Common myeloid progenitor, CD34-positive (primary cell): ENCODE data around the gene TNRC6A.

Experiments used
- CTCF ChIA-PET: fragments of 350-600 bp; sonication (Branson Sonifier 250); formaldehyde crosslinking; loops from one replicate; lab custom pipeline; 2021; ENCODE audit warnings: antibody characterized with exemption; lab: Charles Lee
- POLR2A ChIA-PET: fragments of 350-600 bp; sonication (Branson Sonifier 250); formaldehyde crosslinking; loops from one replicate; lab custom pipeline; 2021; ENCODE audit warnings: antibody characterized with exemption; lab: Charles Lee
- DNase-seq, 3 donors: peaks; one replicate each; pipeline versions ENCODE4 v3.0.0 to v3.0.0-alpha.2; 2013
- H3K27ac ChIP-seq, 2 experiments: 1 replicate in 1 of 2; 2 replicates in 1 of 2; pipeline ENCODE4 v1.7.0; 2013; ENCODE audit warnings: inconsistent platforms in 2 of 2, low read length in 2 of 2, mild to moderate bottlenecking in 2 of 2, low read depth in 1 of 2, moderate library complexity in 1 of 2; ENCODE audit not compliant: severe bottlenecking in 2 of 2, insufficient read depth in 1 of 2, poor library complexity in 1 of 2
- H3K27me3 ChIP-seq, 5 experiments: replicated peaks in 2 of 5; 1 replicate in 3 of 5; 2 replicates in 2 of 5; pipeline versions ENCODE4 v1.6.1 to v1.7.0; 2013; ENCODE audit warnings: low read length in 4 of 5, mild to moderate bottlenecking in 2 of 5, moderate library complexity in 2 of 5, inconsistent platforms in 1 of 5; ENCODE audit not compliant: insufficient read depth in 5 of 5, control insufficient read depth in 4 of 5
- H3K36me3 ChIP-seq, 4 experiments: 1 replicate in 2 of 4; 2 replicates in 2 of 4; pipeline versions ENCODE4 v1.6.1 to v1.7.0; 2013; ENCODE audit warnings: low read length in 3 of 4, control low read depth in 1 of 4, mild to moderate bottlenecking in 1 of 4; ENCODE audit not compliant: control insufficient read depth in 4 of 4, insufficient read depth in 4 of 4
- H3K4me1 ChIP-seq, 4 experiments: 1 replicate in 3 of 4; 2 replicates in 1 of 4; pipeline versions ENCODE4 v1.6.1 to v1.7.1; 2013; ENCODE audit warnings: low read length in 3 of 4, mild to moderate bottlenecking in 3 of 4, control low read depth in 1 of 4, inconsistent platforms in 1 of 4, moderate library complexity in 1 of 4; ENCODE audit not compliant: control insufficient read depth in 4 of 4, insufficient read depth in 4 of 4; ENCODE audit errors: control extremely low read depth in 1 of 4
- H3K4me3 ChIP-seq, 7 experiments: 1 replicate in 4 of 7; 2 replicates in 3 of 7; pipeline versions ENCODE4 v1.5.1 to v1.7.0; 2013; ENCODE audit warnings: mild to moderate bottlenecking in 7 of 7, low read length in 6 of 7, moderate library complexity in 6 of 7, inconsistent platforms in 2 of 7, low read depth in 2 of 7, control low read depth in 1 of 7; ENCODE audit not compliant: insufficient read depth in 4 of 7, control insufficient read depth in 1 of 7; ENCODE audit errors: extremely low read depth in 1 of 7
- H3K9me3 ChIP-seq, 5 experiments: 1 replicate in 4 of 5; 2 replicates in 1 of 5; pipeline versions ENCODE4 v1.6.1 to v1.7.1; 2013; ENCODE audit warnings: low read length in 4 of 5, mild to moderate bottlenecking in 2 of 5, inconsistent platforms in 1 of 5, low read depth in 1 of 5, moderate library complexity in 1 of 5; ENCODE audit not compliant: control insufficient read depth in 4 of 5, insufficient read depth in 2 of 5; ENCODE audit errors: control extremely low read depth in 1 of 5
- WGBS: methylation state at CpG from one replicate; pipeline ENCODE4 v1.1.5; 2013; ENCODE audit not compliant: insufficient coverage; 5-methylcytosine and 5-hydroxymethylcytosine counted together

TNRC6A gene

GRCh38 chr16:24863582-24864437, 134.4 kb downstream of the TNRC6A start:
- Histone ChIP-seq H3K27me3 (no peaks in the 10 kb centered on the region), H3K4me1 (no peaks in the 10 kb centered on the region), H3K4me3 (no peak overlapping the region), H3K27ac (no peak overlapping the region), H3K9me3 (peaks cover 0 to 7% (median 2%) of the 10 kb centered on the region in 5 experiments), H3K36me3 (no peaks in the 10 kb centered on the region)
- 89% methylated on average over 2 of the region's 3 CpGs for WGBS
- POLR2A ChIA-PET, result no interaction called here
- no peak for DNase-seq
- CTCF ChIA-PET, result interaction anchor here (0.8 kb wide), 1 partner anchor 13 kb away, joined by 3 read pairs; no protein-coding TSS in a partner anchor

GRCh38 chr16:24869033-24869432, 139.6 kb downstream of the TNRC6A start:
- H3K27ac ChIP-seq, result no peak overlapping the region
- POLR2A ChIA-PET, result no interaction called here
- no peaks in the 10 kb centered on the region for H3K36me3 ChIP-seq
- CTCF ChIA-PET, result interaction anchor here (0.9 kb wide), 1 partner anchor 10 kb away, joined by 3 read pairs; no protein-coding TSS in a partner anchor
- DNase-seq, result no peak
- no peaks in the 10 kb centered on the region for H3K27me3 ChIP-seq
- H3K9me3 ChIP-seq, result peaks cover 0 to 2% (median 0%) of the 10 kb centered on the region in 5 experiments
- 98% methylated on average over 7 of the region's 8 CpGs for WGBS
- H3K4me3 ChIP-seq, result no peak overlapping the region
- H3K4me1 ChIP-seq, result no peaks in the 10 kb centered on the region

- ChIA-PET POLR2A (no interaction called here), CTCF (no interaction called here)
- no peak for DNase-seq
- H3K9me3 ChIP-seq, result no peaks in the 10 kb centered on the region
- no peaks in the 10 kb centered on the region for H3K36me3 ChIP-seq
- H3K27me3 ChIP-seq, result no peaks in the 10 kb centered on the region
- H3K27ac ChIP-seq, result no peak overlapping the region
- H3K4me3 ChIP-seq, result no peak overlapping the region
- H3K4me1 ChIP-seq, result no peaks in the 10 kb centered on the region
- 87% methylated on average over 5 of the region's 5 CpGs for WGBS
Observed at GRCh38 chr16:24871891-24872290, 142.4 kb downstream of the TNRC6A start.

GRCh38 chr16:24873028-24873427, 143.6 kb downstream of the TNRC6A start:
- no peaks in the 10 kb centered on the region for H3K9me3 ChIP-seq
- H3K4me1 ChIP-seq, result no peaks in the 10 kb centered on the region
- no peak overlapping the region for H3K4me3 ChIP-seq
- H3K27me3 ChIP-seq, result no peaks in the 10 kb centered on the region
- no peaks in the 10 kb centered on the region for H3K36me3 ChIP-seq
- H3K27ac ChIP-seq, result no peak overlapping the region
- no peak for DNase-seq
- ChIA-PET CTCF (interaction anchor here (0.8 kb wide), 1 partner anchor 21 kb away, joined by 3 read pairs; no protein-coding TSS in a partner anchor), POLR2A (no interaction called here)
- 100% methylated on average over 1 of the region's 2 CpGs for WGBS

- no peak for DNase-seq
- H3K27me3 ChIP-seq, result no peaks in the 10 kb centered on the region
- peaks cover 0 to 5% (median 0%) of the 10 kb centered on the region in 5 experiments for H3K9me3 ChIP-seq
- ChIA-PET CTCF (interaction anchor here (1.2 kb wide), 1 partner anchor 38 kb away, joined by 5 read pairs; no protein-coding TSS in a partner anchor), POLR2A (no interaction called here)
- WGBS, result 90% methylated on average over 4 of the region's 10 CpGs
- H3K4me1 ChIP-seq, result no peaks in the 10 kb centered on the region
- no peak overlapping the region for H3K27ac ChIP-seq
- H3K4me3 ChIP-seq, result no peak overlapping the region
- H3K36me3 ChIP-seq, result no peaks in the 10 kb centered on the region
Observed at GRCh38 chr16:24875466-24875865, 146.0 kb downstream of the TNRC6A start.
